Measurements from ENCODE around the gene WRNIP1. TPM values are rescaled to one million over a fixed set of nuclear protein-coding genes. Genes with fewer than 3 reads are reported as not detected.

WRNIP1 gene
- total and polyA plus RNA-seq, 10 of the 15 experiments (the other 5 are each of a cell fraction or from before 2014, with no cell fraction given), result 9.3 to 30.5 (median 24.3) TPM

GRCh38 chr6:2775003-2775402 lies 9.8 kb downstream of the WRNIP1 start:
- ChIA-PET SMC1A (ENCODE audit: uncharacterized antibody, unreplicated experiment) (interaction anchor here (1.3 kb wide), 1 partner anchor 8 kb away, joined by 3 read pairs; no protein-coding TSS in a partner anchor), CTCF (interaction anchor here (1.2 to 3.9 kb wide), 2 partner anchors 8 to 24 kb away, joined by 3 to 18 read pairs; partner anchors contain the start of gene MYLK4), POLR2A (interaction anchor here (0.6 kb wide), 1 partner anchor 83 kb away, joined by 6 read pairs; no protein-coding TSS in a partner anchor), RAD21 (ENCODE audit: unreplicated experiment) (interaction anchor here (0.9 kb wide), 1 partner anchor 16 kb away, joined by 3 read pairs; no protein-coding TSS in a partner anchor)
- peaks cover 7% of the 10 kb centered on the region for H4K20me1 ChIP-seq (ENCODE audit: control insufficient read depth, insufficient read depth)
- no TSS peak for BruUV-seq (replicated peaks)
- H2AFZ ChIP-seq (ENCODE audit: control insufficient read depth, low read depth, low read length), result no peak overlapping the region
- H3K36me3 ChIP-seq (ENCODE audit: control insufficient read depth in 2 of 2, insufficient read depth in 2 of 2, low read length in 1 of 2), result peaks cover 10 to 31% of the 10 kb centered on the region in 2 experiments; a peak in 3 of 4 replicates
- no peak overlapping the region for H3K4me2 ChIP-seq (ENCODE audit: control insufficient read depth, insufficient read depth)
- FAIRE-seq, result no peak
- H3K4me1 ChIP-seq (ENCODE audit: control insufficient read depth, insufficient read depth, low read length), result peaks cover 2% of the 10 kb centered on the region; the same call in 1 of the 2 replicates
- no peaks in the 10 kb centered on the region for H3K27me3 ChIP-seq (replicated peaks in 1 of 2; ENCODE audit: control insufficient read depth in 2 of 2, insufficient read depth in 2 of 2, low read length in 1 of 2)
- TF ChIP-seq TBL1XR1 (IDR thresholded peaks at IDR 0.05; ENCODE audit: low read depth, low read length) (no peak), BMI1 (IDR thresholded peaks at IDR 0.05; ENCODE audit: borderline replicate concordance) (no peak), POLR2AphosphoS2 (IDR thresholded peaks at IDR 0.05; ENCODE audit: low read depth, low read length) (no peak), HDAC6 (IDR thresholded peaks at IDR 0.05; ENCODE audit: unreplicated experiment) (no peak), HDGF (IDR thresholded peaks at IDR 0.05) (no peak), IRF4 (IDR thresholded peaks at IDR 0.05; ENCODE audit: low read depth, low read length) (no peak), KDM1A (IDR thresholded peaks at IDR 0.05; ENCODE audit: borderline replicate concordance) (no peak), FOXK2 (IDR thresholded peaks at IDR 0.05) (no peak), CBX5 (IDR thresholded peaks at IDR 0.05; ENCODE audit: low read depth) (no peak), BCL11A (IDR thresholded peaks at IDR 0.05; ENCODE audit: low read depth, low read length) (no peak), SMARCA5 (IDR thresholded peaks at IDR 0.05) (no peak), STAT1 (conservative IDR thresholded peaks at IDR 0.05) (no peak), FOXM1 (IDR thresholded peaks at IDR 0.05; ENCODE audit: low read depth, low read length) (no peak), ZNF24 (IDR thresholded peaks at IDR 0.05) (no peak), JUNB (IDR thresholded peaks at IDR 0.05) (no peak), MXI1 (IDR thresholded peaks at IDR 0.05; ENCODE audit: low read depth, low read length) (no peak), DPF2 (IDR thresholded peaks at IDR 0.05) (no peak), CREB1 (IDR thresholded peaks at IDR 0.05; ENCODE audit: low read depth) (no peak)
- no peak for ATAC-seq
- no peaks in the 10 kb centered on the region for H3K9me3 ChIP-seq (replicated peaks; ENCODE audit: control insufficient read depth, insufficient read depth, low read length)
- DNase-seq (ENCODE audit: low read depth, low spot score), result no peak
- no peak overlapping the region for H3K4me3 ChIP-seq
- H3K9ac ChIP-seq (ENCODE audit: control insufficient read depth, insufficient read depth, low read length), result no peak overlapping the region
- 92% methylated on average over 1 of the region's 1 CpG for WGBS (ENCODE audit: insufficient coverage, insufficient replicate concordance, low lambda C conversion rate, missing lambda C conversion rate)
- peaks cover 20% of the 10 kb centered on the region for H3K79me2 ChIP-seq (ENCODE audit: control insufficient read depth, insufficient read depth, low read length)
- in situ Hi-C loops (cut with MboI) (no loop called here), intact Hi-C loops (cut with micrococcal nuclease; ENCODE audit: unreplicated experiment) (no loop called here)
- H3K27ac ChIP-seq (ENCODE audit: control insufficient read depth, insufficient read depth), result no peak overlapping the region

Data from GM12878 (cell line).